SK-N-SH treated with all-trans-retinoic acid at 6 μM for 48 hours (cell line): ENCODE data around the gene PGBD4.

ENCODE experiments used
- BACH2 ChIP-seq: fragments of 250-450 bp; sonication (Bioruptor Pico); IDR thresholded peaks from 2 replicates; pipeline ENCODE4 v1.9.0; 2021; ENCODE audit warnings: mild to moderate bottlenecking, borderline replicate concordance
- CSRNP3 ChIP-seq: fragments of 250-450 bp; sonication (Bioruptor Pico); IDR thresholded peaks from 2 replicates; pipeline ENCODE4 v1.5.1; 2021; ENCODE audit warnings: mild to moderate bottlenecking, moderate library complexity
- ISL1 ChIP-seq: fragments of 250-450 bp; sonication (Bioruptor Pico); IDR thresholded peaks from 2 replicates; pipeline ENCODE4 v2.1.2; 2022; ENCODE audit warnings: mild to moderate bottlenecking, moderate library complexity
- PATZ1 ChIP-seq: fragments of 250-450 bp; sonication (Bioruptor Pico); IDR thresholded peaks from 2 replicates; pipeline ENCODE4 v1.8.0; 2020; ENCODE audit warnings: mild to moderate bottlenecking, moderate library complexity, borderline replicate concordance
- ZC3H10 ChIP-seq: fragments of 250-450 bp; sonication (Bioruptor Pico); IDR thresholded peaks from 2 replicates; pipeline ENCODE4 v1.5.1; 2021; ENCODE audit warnings: mild to moderate bottlenecking, moderate library complexity
- ZFP30 ChIP-seq: fragments of 450-650 bp; formaldehyde crosslinking; IDR thresholded peaks from 2 replicates; pipeline ENCODE4 v1.5.0; 2022; ENCODE audit warnings: mild to moderate bottlenecking, moderate library complexity

GRCh38 chr15:34109797-34110663 lies 8.1 kb downstream of the PGBD4 start:
- TF ChIP-seq BACH2 (no peak), CSRNP3 (CRISPR knock-in tag) (no peak), ISL1 (no peak), ZFP30 (no peak), PATZ1 (CRISPR knock-in tag) (no peak), ZC3H10 (CRISPR knock-in tag) (no peak)
